Myocyte (in vitro differentiated cells): ENCODE data around the gene AAK1. TPM values are rescaled to one million over a fixed set of nuclear protein-coding genes. Genes with fewer than 3 reads are reported as not detected.
A peak's percentile ranks its signal among the peaks of the same experiment; 100 is the strongest.
"Not testable (repeated sequence)": the region's sequence is repeated elsewhere in the genome, so short reads cannot be mapped to it uniquely, and the experiment has no call there.

Experiments used
- DNase-seq: peaks from one replicate; pipeline ENCODE4 v3.0.0-alpha.2; 2012; ENCODE audit warnings: low read depth
- polyA plus RNA-seq: library from polyadenylated mRNA; unstranded; fragments of >200 nt; gene quantifications from one replicate; pipeline ENCODE4 v1.2.1, GENCODE V29; 2012; ENCODE audit warnings: missing spikeins
- total RNA-seq: library from RNA; depleted of rRNA; stranded (reverse); fragments of >200 nt; gene quantifications from 2 replicates; pipeline ENCODE4 v1.2.3, GENCODE V29; 2014

AAK1 gene
- total RNA-seq = 28.3 and 39.0 TPM in 2 replicates
- 27.0 TPM for polyA plus RNA-seq

- DNase-seq = peak; percentile 90
These were observed at the start of gene AAK1 for GRCh38 chr2:69643602-69644505. TSS of gene AAK1 (minus strand) at chr2:69643739. CDS start at chr2:69643040, 699 bp downstream.

- DNase-seq = no peak
These were observed 48.9 kb upstream of the AAK1 start for GRCh38 chr2:69692424-69692823.

- no peak for DNase-seq
These were observed 46.4 kb upstream of the AAK1 start for GRCh38 chr2:69689969-69690368.

- no peak for DNase-seq
These were observed 45.9 kb upstream of the AAK1 start for GRCh38 chr2:69689466-69689865.

GRCh38 chr2:69687971-69688611 is 44.6 kb upstream of the AAK1 start:
- DNase-seq = no peak

- no peak for DNase-seq
These were observed 43.3 kb upstream of the AAK1 start for GRCh38 chr2:69686813-69687212.

- DNase-seq = no peak
These were observed 41.9 kb upstream of the AAK1 start for GRCh38 chr2:69685321-69686048.

- peak; percentile 48 for DNase-seq
These were observed 39.8 kb upstream of the AAK1 start for GRCh38 chr2:69683170-69683971.

- no peak for DNase-seq
These were observed 39.0 kb upstream of the AAK1 start for GRCh38 chr2:69682525-69682924.

GRCh38 chr2:69680001-69680675 is 36.6 kb upstream of the AAK1 start:
- no peak for DNase-seq

GRCh38 chr2:69677914-69678313 is 34.4 kb upstream of the AAK1 start:
- DNase-seq = no peak

GRCh38 chr2:69676146-69676545 is 32.6 kb upstream of the AAK1 start:
- DNase-seq = no peak

GRCh38 chr2:69674316-69674670 is 30.8 kb upstream of the AAK1 start:
- DNase-seq = no peak

GRCh38 chr2:69673098-69673497 is 29.6 kb upstream of the AAK1 start:
- DNase-seq = not testable (repeated sequence)

- DNase-seq = no peak
These were observed 26.1 kb upstream of the AAK1 start for GRCh38 chr2:69669666-69670065.

- peak; percentile 32 for DNase-seq
These were observed 25.1 kb upstream of the AAK1 start for GRCh38 chr2:69668598-69668997.

- peak; percentile 72 for DNase-seq
These were observed 24.4 kb upstream of the AAK1 start for GRCh38 chr2:69667805-69668382.

- no peak for DNase-seq
These were observed 21.6 kb upstream of the AAK1 start for GRCh38 chr2:69665152-69665551.

- DNase-seq = no peak
These were observed 20.3 kb upstream of the AAK1 start for GRCh38 chr2:69663860-69664259.

- not testable (repeated sequence) for DNase-seq
These were observed 19.0 kb upstream of the AAK1 start for GRCh38 chr2:69662547-69662946.
